HG03025 (cell line): Measurements from ENCODE around the gene ZCCHC8.
"Not testable (repeated sequence)": the region's sequence is repeated elsewhere in the genome, so short reads cannot be mapped to it uniquely, and the experiment has no call there.

Experiments used
- ATAC-seq: cut with Tn5 transposase; IDR thresholded peaks from one replicate; pipeline ENCODE4 v1.9.1; 2021; ENCODE audit warnings: mild to moderate bottlenecking, moderate library complexity; ENCODE audit not compliant: unreplicated experiment, low FRiP score

Gene ZCCHC8

DNA sequence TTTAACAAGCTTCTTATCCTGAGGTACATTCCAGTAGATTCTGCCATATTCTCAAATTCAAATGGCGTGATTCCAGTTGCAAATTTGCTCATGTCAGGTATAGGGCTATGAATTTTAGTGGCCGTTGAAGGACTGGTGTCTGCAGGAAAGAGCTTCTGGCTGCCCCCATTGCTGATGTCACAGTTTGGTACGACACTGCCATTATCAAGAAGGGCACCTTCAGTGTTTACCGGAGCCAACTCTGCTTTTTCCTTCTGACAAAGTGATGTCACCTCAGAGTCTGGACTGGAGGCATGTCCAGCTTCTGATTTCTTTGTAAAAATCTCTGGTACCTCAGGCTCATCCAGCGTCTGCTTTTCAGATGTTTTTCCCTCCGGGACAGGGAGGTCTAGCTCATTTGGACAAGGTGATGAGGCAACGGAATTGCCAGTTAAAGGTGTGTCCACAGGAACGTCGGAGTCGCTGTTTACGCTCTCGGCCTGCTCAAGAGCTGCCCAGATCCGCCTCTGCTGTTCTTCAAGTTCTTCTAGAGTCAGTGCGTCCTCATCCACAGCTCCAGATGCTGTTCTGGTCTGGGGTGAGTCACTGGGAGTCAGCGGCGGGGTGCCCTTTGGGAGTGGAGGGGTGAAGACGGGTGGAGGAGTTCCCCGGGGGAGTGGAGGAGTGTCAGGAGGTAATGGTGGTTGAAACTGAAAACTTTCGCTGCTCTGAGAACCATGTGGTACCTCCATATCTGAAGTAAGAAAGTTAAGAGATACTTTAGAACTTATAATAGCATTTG, 27.0 kb downstream of the ZCCHC8 start:
- no peak for ATAC-seq

DNA sequence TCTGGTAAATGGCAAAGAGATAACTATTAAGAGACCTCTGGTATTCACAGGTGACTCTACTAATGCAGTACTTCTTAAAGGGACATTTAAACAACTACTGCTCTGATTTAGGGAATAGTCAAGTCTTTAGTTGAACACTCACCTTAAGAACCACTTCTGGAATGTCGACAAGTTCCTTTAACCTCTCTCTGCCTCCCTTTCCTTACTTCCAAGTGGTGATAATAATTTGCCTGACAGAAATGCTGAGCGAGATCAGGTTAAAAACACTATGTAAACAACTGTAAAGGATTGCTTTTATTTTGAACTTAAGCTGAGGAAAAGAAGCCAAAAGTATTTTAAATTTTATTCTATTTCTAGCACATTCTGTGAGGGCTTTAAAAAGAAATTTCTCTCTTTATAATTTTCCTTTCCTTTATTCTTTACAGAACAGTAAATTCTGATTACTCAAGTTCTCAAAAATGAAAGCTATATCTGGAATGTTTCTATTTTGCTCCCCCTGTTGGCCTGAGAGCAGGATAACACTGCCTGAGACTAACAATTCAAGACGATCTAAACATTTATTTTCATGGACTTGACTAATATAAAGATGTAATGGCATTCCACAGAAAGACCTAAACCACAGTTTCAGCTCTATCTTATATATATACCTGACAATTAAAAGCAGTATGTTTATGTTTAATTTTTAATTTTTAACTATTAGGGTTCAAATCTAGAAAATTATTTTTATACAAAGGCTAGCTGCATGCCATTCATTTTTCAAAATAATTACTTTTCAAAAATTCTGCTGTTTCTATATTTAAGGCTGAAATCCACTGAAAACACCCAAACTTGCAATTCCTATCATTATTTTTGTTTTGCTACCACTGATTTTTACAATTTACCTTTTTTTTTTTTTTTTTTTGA, 29.2 kb downstream of the ZCCHC8 start:
- no peak for ATAC-seq

DNA sequence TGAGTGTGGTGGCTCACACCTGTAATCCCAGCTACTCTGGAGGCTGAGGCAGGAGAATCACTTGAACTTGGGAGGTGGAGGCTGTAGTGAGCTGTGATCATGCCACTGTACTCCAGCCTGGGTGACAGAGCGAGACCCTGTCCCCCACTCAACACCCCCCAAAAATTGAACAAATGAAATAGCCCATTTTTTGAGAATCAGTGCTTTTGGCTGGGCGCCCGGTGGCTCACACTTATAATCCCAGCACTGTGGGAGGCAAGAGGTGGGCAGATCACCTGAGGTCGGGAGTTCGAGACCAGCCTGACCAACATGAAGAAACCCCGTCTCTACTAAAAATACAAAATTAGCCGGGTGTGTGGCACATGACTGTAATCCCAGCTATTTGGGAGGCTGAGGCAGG, 30.2 kb downstream of the ZCCHC8 start:
- ATAC-seq, result not testable (repeated sequence)

DNA sequence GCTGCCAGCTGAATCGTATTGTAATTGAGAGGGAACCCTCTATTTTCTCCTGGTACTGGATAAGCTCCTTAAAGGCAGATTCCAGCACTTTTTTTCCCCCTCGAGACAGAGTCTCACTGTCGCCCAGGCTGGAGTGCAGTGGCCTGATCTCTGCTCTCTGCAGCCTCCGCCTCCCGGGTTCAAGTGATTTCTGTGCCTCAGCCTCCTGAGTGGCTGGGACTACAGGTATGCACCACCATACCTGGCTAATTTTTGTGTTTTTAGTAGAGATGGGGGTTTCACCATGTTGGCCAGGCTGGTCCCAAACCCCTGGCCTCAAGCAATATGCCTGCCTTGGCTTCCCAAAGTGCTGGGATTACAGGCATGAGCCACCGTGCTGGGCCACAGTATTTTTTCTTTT, 30.9 kb downstream of the ZCCHC8 start:
- ATAC-seq, result not testable (repeated sequence)

DNA sequence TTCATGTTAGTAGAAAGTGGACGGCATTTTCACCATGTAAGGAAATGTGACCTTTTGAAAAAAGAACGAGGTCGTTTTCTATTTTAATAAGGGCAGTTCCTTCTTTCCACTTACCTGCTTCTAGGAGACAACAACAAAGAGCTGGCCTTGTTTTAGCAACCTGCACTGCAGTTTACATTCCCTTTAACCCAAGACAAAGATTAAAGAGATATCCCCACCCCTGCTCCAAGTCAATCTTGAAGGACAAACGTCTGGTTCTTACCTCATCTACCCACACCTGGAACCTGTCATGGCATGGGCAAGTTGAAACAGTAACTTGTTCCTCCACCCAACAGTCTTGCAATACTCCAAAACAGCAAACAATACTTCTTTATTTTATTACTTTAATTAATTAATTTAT, 32.7 kb downstream of the ZCCHC8 start:
- no peak for ATAC-seq

DNA sequence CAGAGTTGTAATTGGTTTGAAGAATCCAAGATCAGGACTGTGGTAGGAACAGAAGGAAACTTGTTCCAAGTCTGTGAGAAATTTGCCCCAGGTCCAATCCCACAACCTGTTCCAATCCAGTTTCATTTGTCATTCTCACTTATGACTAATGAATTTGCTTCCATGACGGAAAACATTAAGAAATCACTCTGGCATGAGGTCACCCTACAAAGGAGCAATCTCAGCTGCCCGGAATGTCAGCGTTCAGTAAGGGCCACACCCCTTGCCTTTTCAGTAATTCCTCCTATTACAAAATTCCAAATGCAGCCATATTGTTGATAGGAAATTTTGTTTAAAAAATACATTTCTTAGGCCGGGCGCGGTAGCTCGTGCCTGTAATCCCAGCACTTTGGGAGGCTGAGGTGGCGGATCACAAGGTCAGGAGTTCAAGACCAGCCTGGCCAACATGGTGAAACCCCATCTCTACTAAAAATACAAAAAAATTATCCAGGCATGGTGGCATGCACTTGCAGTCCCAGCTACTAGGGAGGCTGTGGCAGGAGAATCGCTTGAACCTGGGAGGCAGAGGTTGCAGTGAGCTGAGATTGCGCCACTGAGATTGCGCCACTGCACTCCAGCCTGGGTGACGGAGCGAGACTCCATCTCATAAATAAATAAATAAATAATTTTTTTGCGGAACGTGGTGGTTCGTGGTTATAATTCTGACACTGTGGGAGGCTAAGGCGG, 36.3 kb downstream of the ZCCHC8 start:
- not testable (repeated sequence) for ATAC-seq

DNA sequence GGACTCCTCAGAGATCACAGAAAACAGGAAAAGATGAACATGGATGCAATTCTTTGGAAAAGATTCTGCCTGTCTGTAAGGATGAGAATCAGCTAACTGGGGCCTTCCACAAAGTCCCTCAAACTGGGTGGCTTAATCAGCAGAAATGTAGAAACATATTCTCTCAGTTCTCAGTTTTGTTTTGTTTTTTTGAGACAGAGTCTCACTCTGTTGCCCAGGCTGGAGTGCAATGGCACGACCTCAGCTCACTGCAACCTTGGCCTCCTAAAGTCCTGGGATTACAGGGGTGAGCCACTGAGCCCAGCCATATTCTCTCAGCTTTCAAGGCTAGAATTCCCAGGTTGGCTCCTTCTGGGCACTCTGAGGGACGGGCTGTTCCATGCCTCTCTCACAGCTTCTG, 40.1 kb downstream of the ZCCHC8 start:
- ATAC-seq, result no peak

DNA sequence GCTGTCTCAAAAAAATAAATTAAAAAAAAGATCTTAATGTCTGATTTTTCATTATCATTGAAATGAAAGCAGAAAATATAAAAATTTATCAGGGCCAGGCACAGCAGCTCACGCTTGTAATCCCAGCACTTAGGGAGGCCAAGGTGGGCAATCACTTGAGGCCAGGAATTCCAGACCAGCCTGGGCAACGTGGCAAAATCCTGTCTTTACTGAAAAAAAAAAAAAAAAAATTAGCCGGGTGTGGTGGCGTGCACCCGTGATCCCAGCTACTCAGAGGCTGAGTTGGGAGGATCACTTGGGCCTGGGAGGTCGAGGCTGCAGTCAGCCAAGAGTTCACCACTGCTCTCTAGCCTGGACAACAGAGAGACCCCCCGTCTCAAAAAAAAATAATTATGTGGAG, 40.7 kb downstream of the ZCCHC8 start:
- no peak for ATAC-seq

DNA sequence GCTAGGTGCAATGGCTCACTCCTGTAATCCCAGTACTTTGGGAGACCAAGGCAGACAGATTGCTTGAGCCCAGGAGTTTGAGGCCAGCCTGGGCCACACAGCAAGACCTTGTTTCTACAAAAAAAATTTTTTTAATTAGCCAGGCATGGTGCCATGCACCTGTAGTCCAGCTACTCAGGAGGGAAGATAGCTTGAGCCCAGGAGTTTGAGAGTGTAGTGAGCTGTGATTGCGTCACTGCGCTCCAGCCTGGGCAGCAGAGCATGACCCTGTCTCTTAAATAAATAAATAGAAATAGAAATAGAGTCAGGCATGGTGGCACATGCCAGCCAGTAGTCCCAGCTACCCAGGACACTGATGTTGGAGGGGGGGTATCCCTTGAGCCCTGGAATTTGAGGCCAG, 41.5 kb downstream of the ZCCHC8 start:
- no peak for ATAC-seq

DNA sequence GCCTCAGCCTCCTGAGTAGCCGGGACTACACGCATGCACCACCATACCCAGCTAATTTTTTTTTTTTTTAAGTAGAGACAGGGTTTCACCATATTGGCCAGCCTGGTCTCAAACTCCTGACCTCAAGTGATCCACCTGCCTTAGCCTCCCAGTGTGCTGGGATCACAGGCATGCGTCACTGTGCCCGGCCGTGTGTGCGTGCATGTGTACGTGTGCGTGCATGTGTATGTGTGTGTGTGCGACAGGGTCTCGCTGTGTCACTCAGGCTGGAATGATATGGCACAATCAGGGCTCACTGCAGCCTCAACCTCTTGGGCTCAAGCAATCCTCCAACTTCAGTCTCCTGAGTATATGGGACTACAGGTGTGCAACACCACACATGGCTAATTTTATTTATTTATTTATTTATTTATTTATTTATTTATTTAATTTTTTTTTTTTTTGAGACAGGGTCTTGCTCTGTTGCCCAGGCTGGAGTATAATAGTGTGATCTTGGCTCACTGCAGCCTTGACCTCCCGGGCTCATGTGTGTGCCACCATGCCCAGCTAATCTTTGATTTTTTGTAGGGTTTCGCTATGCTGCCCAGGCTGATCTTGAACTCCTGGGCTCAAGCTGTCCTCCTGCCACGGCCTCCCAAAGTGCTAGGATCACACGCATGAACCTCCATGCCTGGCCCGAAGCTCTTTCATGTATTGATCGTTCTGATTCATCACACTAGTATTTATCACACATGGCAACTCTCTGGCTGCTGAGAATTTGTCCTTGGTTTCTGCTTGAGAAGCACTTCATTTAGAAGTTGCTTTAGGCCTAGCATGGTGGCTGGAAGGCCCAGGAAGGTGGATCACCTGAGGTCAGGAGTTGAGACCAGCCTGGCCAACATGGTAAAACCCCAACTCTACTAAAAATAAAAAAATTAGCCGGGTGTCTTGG, 42.4 kb downstream of the ZCCHC8 start:
- no peak for ATAC-seq

DNA sequence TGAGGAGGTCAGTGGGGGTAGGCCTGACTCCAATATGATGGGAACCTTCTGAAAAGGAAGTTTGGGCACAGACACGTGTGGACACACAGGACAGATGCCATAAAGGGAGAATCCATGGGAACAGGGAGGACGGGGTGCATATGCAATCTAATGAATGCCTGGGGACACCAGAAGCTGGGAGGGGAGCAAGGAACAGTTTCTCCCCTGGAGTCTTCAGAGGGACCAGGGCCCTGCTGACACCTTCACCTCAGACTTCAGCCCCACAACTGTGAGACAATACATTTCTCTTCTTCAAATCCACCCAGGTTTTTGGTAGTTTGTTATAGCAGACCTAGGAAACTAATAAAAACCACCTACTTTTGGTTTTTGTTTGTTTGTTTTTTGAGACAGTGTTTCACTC, 43.1 kb downstream of the ZCCHC8 start:
- no peak for ATAC-seq

DNA sequence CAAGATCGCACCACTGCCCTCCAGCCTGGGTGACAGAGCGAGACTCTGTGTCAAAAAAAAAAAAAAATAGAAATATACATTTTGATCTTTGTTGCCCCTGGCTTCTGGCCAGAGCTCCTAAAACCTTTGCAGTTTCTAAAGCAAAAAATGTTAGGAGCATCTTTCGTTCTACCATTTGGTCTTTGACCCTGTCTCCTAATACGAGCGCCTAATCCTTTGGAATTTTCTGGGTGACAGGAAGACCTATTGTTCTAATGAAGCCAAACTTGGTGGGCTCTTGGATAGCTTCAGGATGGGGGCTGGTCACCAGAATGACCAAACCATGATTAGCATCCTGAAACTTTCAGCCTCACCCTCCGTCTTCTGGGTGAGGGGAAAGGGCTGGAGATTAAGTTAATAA, 46.0 kb downstream of the ZCCHC8 start:
- no peak for ATAC-seq

DNA sequence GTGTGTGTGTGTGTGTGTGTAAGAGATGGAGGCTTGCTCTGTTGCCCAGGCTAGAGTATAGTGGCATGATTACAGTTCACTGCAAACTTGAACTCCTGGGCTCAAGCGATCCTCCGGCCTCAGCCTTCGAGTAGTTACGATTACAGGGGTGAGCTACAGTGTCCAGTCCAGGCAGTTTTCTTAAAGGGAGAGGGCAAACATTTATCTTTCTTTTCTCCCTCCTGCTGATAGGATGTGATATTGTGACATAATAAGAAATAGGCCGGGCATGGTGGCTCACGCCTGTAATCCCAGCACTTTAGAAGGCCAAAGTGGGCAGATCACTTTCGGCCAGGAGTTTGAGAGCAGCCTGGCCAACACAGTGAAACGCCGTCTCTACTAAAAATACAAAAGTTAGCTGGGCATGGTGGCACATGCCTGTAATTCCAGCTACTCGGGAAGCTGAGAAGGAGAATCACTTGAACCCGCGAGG, 46.4 kb downstream of the ZCCHC8 start:
- no peak for ATAC-seq

DNA sequence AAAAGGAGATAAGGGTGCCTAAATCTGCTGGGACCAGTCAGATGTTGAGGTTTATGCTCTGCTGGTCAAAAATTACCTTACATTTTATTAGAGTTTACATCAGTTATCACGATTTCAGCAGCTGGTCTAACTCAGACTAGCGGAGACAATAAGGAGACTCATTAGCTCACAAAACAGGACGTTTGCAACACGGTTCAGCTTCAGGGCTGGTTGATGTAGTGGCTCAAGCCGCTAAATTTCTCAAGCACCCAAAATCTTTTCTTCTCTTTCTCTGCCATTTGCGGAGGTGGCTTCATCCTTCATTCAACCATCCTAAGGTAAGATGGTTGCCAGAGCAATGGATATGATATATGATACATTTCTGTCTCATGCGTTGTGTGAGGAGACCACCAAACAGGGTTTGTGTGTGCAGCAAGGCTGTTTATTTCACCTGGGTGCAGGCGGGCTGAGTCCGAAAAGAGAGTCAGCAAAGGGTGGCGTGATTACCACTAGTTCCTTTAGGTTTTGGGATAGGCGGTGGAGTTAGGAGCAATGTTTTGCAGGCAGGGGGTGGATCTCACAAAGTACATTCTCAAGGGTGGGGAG, 47.9 kb downstream of the ZCCHC8 start:
- no peak for ATAC-seq

DNA sequence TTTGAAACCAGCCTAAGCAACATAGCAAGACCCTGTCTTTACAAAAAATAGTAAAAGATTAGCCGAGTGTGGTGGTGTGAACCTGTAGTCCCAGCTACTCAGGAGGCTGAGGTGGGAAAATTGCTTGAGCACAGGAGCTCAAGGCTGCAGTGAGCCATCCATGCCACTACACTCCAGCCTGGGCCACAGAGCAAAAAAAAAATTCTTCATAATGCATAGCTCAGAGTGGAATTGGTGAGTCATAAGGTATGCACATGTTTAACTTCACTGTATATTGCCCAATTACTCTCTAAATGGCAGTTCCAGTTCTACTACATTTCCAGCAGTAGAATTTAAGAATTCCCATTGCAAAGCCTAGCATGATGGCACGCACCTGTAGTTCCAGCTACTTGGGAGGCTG, 51.4 kb downstream of the ZCCHC8 start:
- no peak for ATAC-seq

DNA sequence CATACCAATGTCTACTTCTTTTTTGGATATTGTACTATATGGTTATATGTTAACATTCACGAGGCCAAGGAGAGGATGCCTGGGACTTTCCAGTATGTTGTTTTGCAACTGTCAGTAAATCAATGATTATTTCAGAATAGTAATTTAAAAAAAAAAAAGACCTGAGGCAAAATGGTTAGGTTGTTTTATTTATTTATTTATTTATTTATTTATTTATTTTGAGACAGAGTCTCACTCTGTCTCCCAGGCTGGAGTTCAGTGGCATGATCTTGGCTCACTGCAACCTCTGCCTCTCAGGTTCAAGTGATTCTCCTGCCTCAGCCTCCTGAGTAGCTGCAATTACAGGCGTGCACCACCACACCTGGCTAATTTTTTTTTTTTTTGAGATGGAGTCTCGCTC, 52.9 kb downstream of the ZCCHC8 start:
- ATAC-seq, result not testable (repeated sequence)

DNA sequence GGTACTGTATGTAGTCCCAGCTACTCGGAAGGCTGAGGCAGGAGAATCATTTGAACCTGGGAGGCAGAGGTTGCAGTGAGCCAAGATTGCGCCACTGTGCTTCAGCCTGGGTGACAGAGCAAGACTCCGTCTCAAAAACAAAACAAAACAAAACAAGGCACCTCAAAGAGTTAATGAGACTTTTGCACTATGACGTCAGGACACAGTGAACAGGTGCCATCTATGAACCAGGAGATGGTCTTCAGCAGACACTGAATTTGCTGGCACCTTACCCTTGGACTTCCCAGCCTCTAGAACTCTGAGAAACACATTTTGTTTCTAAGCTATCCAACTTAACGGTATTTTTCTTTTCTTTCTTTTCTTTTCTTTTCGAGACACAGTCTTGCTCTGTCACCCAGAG, 54.3 kb downstream of the ZCCHC8 start:
- ATAC-seq, result not testable (repeated sequence)

DNA sequence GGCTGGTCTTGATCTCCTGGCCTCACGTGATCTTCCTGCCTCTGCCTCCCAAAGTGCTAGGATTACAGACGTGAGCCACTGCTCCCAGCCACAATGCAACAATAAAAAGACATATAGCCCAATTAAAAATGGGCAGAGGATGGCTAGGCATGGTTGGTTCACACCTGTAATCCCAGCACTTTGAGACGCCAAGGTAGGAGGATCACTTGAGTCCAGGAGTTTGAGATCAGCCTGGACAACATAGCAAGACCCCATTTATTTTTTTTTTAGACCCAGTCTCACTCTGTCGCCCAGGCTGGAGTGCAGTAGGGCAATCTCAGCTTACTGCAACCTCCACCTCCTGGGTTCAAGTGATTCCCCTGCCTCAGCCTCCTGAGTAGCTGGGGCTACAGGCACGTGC, 56.7 kb downstream of the ZCCHC8 start:
- ATAC-seq, result not testable (repeated sequence)

DNA sequence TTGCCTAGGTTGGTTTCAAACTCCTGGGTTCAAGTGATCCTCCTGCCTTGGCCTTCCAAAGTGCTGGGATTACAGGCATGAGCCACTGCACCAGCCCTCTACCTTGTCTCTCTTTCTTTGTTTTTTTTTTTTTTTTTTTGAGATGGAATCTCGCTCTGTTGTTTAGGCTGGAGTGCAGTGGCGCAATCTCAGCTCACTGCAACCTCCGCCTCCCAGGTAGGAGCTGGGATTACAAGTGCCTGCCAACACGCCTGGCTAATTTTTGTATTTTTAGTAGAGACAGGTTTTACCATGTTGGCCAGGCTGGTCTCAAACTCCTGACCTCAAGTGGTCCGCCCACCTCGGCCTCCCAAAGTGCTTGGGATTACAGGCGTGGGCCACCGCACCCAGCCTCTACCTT, 61.9 kb downstream of the ZCCHC8 start:
- not testable (repeated sequence) for ATAC-seq
